Smooth muscle cell (in vitro differentiated cells): ENCODE data around the gene TNC. TPM values are rescaled to one million over a fixed set of nuclear protein-coding genes. Genes with fewer than 3 reads are reported as not detected.

Experiments
- DNase-seq: peaks from one replicate; lab custom pipeline; 2025; ENCODE audit not compliant: unreplicated experiment; lab: John Stamatoyannopoulos, UW
- H2AFZ ChIP-seq: fragments of 200-600 bp; sonication (generic); 2 replicates; pipeline ENCODE4 v1.6.0; 2016; ENCODE audit warnings: antibody characterized with exemption, low read depth, mild to moderate bottlenecking
- H3F3A ChIP-seq: fragments of 200-600 bp; sonication (generic); 2 replicates; pipeline ENCODE4 v1.6.0; 2017; ENCODE audit warnings: antibody characterized with exemption, low read depth
- H3K27ac ChIP-seq: fragments of 200-600 bp; sonication (generic); 2 replicates; pipeline ENCODE4 v1.5.1; 2016; ENCODE audit warnings: low read depth, mild to moderate bottlenecking
- H3K27me3 ChIP-seq: fragments of 200-600 bp; sonication (generic); 2 replicates; pipeline ENCODE4 v1.6.1; 2016; ENCODE audit warnings: low read depth, mild to moderate bottlenecking
- H3K36me3 ChIP-seq: fragments of 200-600 bp; sonication (generic); 2 replicates; pipeline ENCODE4 v1.5.1; 2016; ENCODE audit warnings: low read depth
- H3K4me1 ChIP-seq: fragments of 200-600 bp; sonication (generic); 2 replicates; pipeline ENCODE4 v1.5.1; 2016; ENCODE audit warnings: low read depth
- H3K4me2 ChIP-seq: fragments of 200-600 bp; sonication (generic); 2 replicates; pipeline ENCODE4 v1.6.0; 2016; ENCODE audit warnings: mild to moderate bottlenecking
- H3K4me3 ChIP-seq: fragments of 200-600 bp; sonication (generic); 2 replicates; pipeline ENCODE4 v1.5.1; 2016; ENCODE audit warnings: mild to moderate bottlenecking
- H3K79me2 ChIP-seq: fragments of 200-600 bp; sonication (generic); 2 replicates; pipeline ENCODE4 v1.6.0; 2016; ENCODE audit warnings: low read depth, mild to moderate bottlenecking
- H3K9ac ChIP-seq: fragments of 200-600 bp; sonication (generic); 2 replicates; pipeline ENCODE4 v1.6.0; 2016; ENCODE audit warnings: low read depth
- H3K9me3 ChIP-seq: fragments of 200-600 bp; sonication (generic); replicated peaks from 2 replicates; pipeline ENCODE4 v1.5.1; 2016; ENCODE audit warnings: low read depth
- H4K20me1 ChIP-seq: fragments of 200-600 bp; sonication (generic); 2 replicates; pipeline ENCODE4 v1.6.0; 2016; ENCODE audit warnings: low read depth
- CTCF ChIP-seq: fragments of 200-600 bp; sonication (generic); IDR thresholded peaks from 2 replicates; pipeline ENCODE4 v1.5.1; 2017; ENCODE audit warnings: borderline replicate concordance, mild to moderate bottlenecking, antibody characterized with exemption; ENCODE audit not compliant: insufficient read depth, poor library complexity, severe bottlenecking
- WGBS: methylation state at CpG from one replicate; pipeline ENCODE4 v1.1.7; 2016; ENCODE audit warnings: low lambda C conversion rate; 5-methylcytosine and 5-hydroxymethylcytosine counted together
- polyA plus RNA-seq: library from polyadenylated mRNA; unstranded; fragments of >200 nt; fragmentation: Nextera tagmentation; extraction: Ambion mirVana; gene quantifications from 2 replicates; pipeline ENCODE4 v1.2.1, GENCODE V29; 2016
- total RNA-seq: library from RNA; depleted of rRNA; stranded (reverse); fragments of >200 nt; gene quantifications from 2 replicates; pipeline ENCODE4 v1.2.3, GENCODE V29; 2014

TNC gene
- total and polyA plus RNA-seq, 2 experiments from 2014 or later = 567 to 581 TPM

- Histone ChIP-seq H3F3A (peaks cover 14% of the 10 kb centered on the region), H3K36me3 (no peaks in the 10 kb centered on the region), H3K27me3 (no peaks in the 10 kb centered on the region), H3K9ac (no peak overlapping the region), H3K4me3 (no peak overlapping the region), H2AFZ (no peak overlapping the region), H3K9me3 (no peaks in the 10 kb centered on the region), H3K4me1 (peaks cover 4% of the 10 kb centered on the region), H3K79me2 (no peaks in the 10 kb centered on the region), H3K4me2 (no peak overlapping the region), H4K20me1 (no peaks in the 10 kb centered on the region), H3K27ac (no peak overlapping the region)
- no peak for TF ChIP-seq CTCF
- no peak for DNase-seq
Observed at GRCh38 chr9:115142090-115142489, 24.1 kb upstream of the TNC start.

- WGBS = 95% methylated on average over 3 of the region's 3 CpGs
- H3K27ac ChIP-seq = no peak overlapping the region
- no peak overlapping the region for H2AFZ ChIP-seq
- H3K4me1 ChIP-seq = no peaks in the 10 kb centered on the region
- H3K4me3 ChIP-seq = no peak overlapping the region
- H3K79me2 ChIP-seq = no peaks in the 10 kb centered on the region
- DNase-seq = no peak
- peaks cover 13% of the 10 kb centered on the region for H3F3A ChIP-seq
- no peaks in the 10 kb centered on the region for H3K27me3 ChIP-seq
- no peak overlapping the region for H3K4me2 ChIP-seq
- H3K9ac ChIP-seq = no peak overlapping the region
- H3K36me3 ChIP-seq = no peaks in the 10 kb centered on the region
- H4K20me1 ChIP-seq = no peaks in the 10 kb centered on the region
- no peak for TF ChIP-seq CTCF
- H3K9me3 ChIP-seq = no peaks in the 10 kb centered on the region
Observed at GRCh38 chr9:115141612-115142011, 23.7 kb upstream of the TNC start.

GRCh38 chr9:115138151-115138550 is 20.2 kb upstream of the TNC start:
- no peak overlapping the region for H3K4me2 ChIP-seq
- H3K9ac ChIP-seq = no peak overlapping the region
- TF ChIP-seq CTCF = no peak
- no peak overlapping the region for H2AFZ ChIP-seq
- no peaks in the 10 kb centered on the region for H3K79me2 ChIP-seq
- peaks cover 8% of the 10 kb centered on the region for H3F3A ChIP-seq
- no peak overlapping the region for H3K4me3 ChIP-seq
- H3K27ac ChIP-seq = no peak overlapping the region
- no peaks in the 10 kb centered on the region for H3K27me3 ChIP-seq
- WGBS = 86% methylated on average over 2 of the region's 2 CpGs
- H4K20me1 ChIP-seq = no peaks in the 10 kb centered on the region
- DNase-seq = no peak
- H3K4me1 ChIP-seq = peaks cover under 1% of the 10 kb centered on the region
- H3K9me3 ChIP-seq = no peaks in the 10 kb centered on the region
- no peaks in the 10 kb centered on the region for H3K36me3 ChIP-seq

GRCh38 chr9:115137526-115137925 is 19.6 kb upstream of the TNC start:
- H3K4me2 ChIP-seq = no peak overlapping the region
- WGBS = 44% methylated on average over 2 of the region's 2 CpGs
- H3K9me3 ChIP-seq = no peaks in the 10 kb centered on the region
- H3K36me3 ChIP-seq = no peaks in the 10 kb centered on the region
- no peak overlapping the region for H3K4me3 ChIP-seq
- no peaks in the 10 kb centered on the region for H3K27me3 ChIP-seq
- H3K9ac ChIP-seq = no peak overlapping the region
- H3K79me2 ChIP-seq = no peaks in the 10 kb centered on the region
- DNase-seq = no peak
- H3K27ac ChIP-seq = no peak overlapping the region
- H2AFZ ChIP-seq = no peak overlapping the region
- H3F3A ChIP-seq = peaks cover 11% of the 10 kb centered on the region
- H3K4me1 ChIP-seq = peaks cover 4% of the 10 kb centered on the region
- no peak for TF ChIP-seq CTCF
- no peaks in the 10 kb centered on the region for H4K20me1 ChIP-seq
